Ovary (tissue), 9 donors: ENCODE data around the gene APBA1. TPM values are rescaled to one million over a fixed set of nuclear protein-coding genes. Genes with fewer than 3 reads are reported as not detected.

Experiments
- DNase-seq, 5 donors: peaks; one replicate each; pipeline ENCODE4 v3.0.0-alpha.2; 2019 to 2020
- H3K27ac ChIP-seq, 2 donors: fragments of 200-600 bp; one replicate each; pipeline versions ENCODE4 v1.5.1 to v1.8.0; 2019 to 2022
- H3K27me3 ChIP-seq: fragments of 200-600 bp; one replicate; pipeline ENCODE4 v1.8.0; 2022
- H3K36me3 ChIP-seq: fragments of 200-600 bp; sonication (generic); one replicate; pipeline ENCODE4 v1.5.1; 2019
- H3K4me1 ChIP-seq: one replicate; pipeline ENCODE4 v1.8.1; 2013; ENCODE audit warnings: mild to moderate bottlenecking, moderate library complexity; ENCODE audit not compliant: insufficient read depth
- H3K4me3 ChIP-seq: fragments of 200-600 bp; sonication (generic); one replicate; pipeline ENCODE4 v1.5.1; 2017
- H3K9me3 ChIP-seq, 2 donors: fragments of 200-600 bp in 1 of 2; sonication (generic) in 1 of 2; one replicate each; pipeline versions ENCODE4 v1.5.1 to v1.8.1; 2013 to 2019; ENCODE audit warnings: mild to moderate bottlenecking in 1 of 2, moderate library complexity in 1 of 2
- EP300 ChIP-seq: sonication (generic); formaldehyde crosslinking; IDR thresholded peaks from one replicate; pipeline ENCODE4 v1.6.1; 2017; ENCODE audit warnings: antibody characterized with exemption
- POLR2A ChIP-seq: fragments of 450-650 bp; IDR thresholded peaks from one replicate; pipeline ENCODE4 v1.6.1; 2017; ENCODE audit warnings: antibody characterized with exemption, mild to moderate bottlenecking, moderate library complexity
- WGBS, 3 donors: extraction: QIAGEN DNeasy Blood & Tissue Kit in 1 of 3; methylation state at CpG; one replicate each; pipeline versions ENCODE4 v1.1.5 to v1.1.7; 2013 to 2017; 5-methylcytosine and 5-hydroxymethylcytosine counted together
- intact Hi-C, 4 donors: fragments of 100-400 bp; cut with DNase I; formaldehyde crosslinking; loops; one replicate each; pipeline versions ENCODE4 v1.11.0 to v1.15.1; 2022 to 2023
- polyA plus RNA-seq, 2 donors: library from polyadenylated mRNA; stranded (reverse); fragments of 200-250 nt in 1 of 2; fragments of 350-450 nt in 1 of 2; fragmentation: Illumina TruSeq in 1 of 2; extraction: RNeasy Lipid Tissue Mini Kit (QIAGEN cat#74804) in 1 of 2; gene quantifications; one replicate each; pipeline ENCODE4 v1.2.3, GENCODE V29; 2013 to 2014
- total RNA-seq, 7 donors: library from RNA; depleted of rRNA in 2 of 7; stranded (reverse); fragments of >200 nt in 2 of 7; fragmentation: NEBNext Ultra II Directional in 3 of 7; extraction: Animal tissue kit (Norgen Biotek cat#: 25700) in 3 of 7; gene quantifications; one replicate each; pipeline versions ENCODE4 v1.1.0 to v1.2.4, GENCODE V29; 2016 to 2023
- TF ChIP-seq, protein P1 (sequence below), 3 donors: fragments of 450-650 bp in 2 of 3; fragments of 200-600 bp in 1 of 3; IDR thresholded peaks; one replicate each; pipeline versions ENCODE4 v1.5.1 to v1.8.0; 2016 to 2022; ENCODE audit warnings: antibody characterized with exemption in 3 of 3, mild to moderate bottlenecking in 1 of 3
- donor health status: DM: no; HTN: no; CAD: no; lungs with moderate emphysema.
- donor health status: DM: no; HTN: no; CAD: no.
- donor health status: Bipolar disorder and iron deficiency.
- donor health status: DM: yes; HTN: yes; CAD: no.
- donor health status: DM: no; HTN: no; CAD: no.
- donor health status: DM: yes; HTN: yes; CAD: no.

Gene APBA1
- total and polyA plus RNA-seq, 9 donors: 2.8 to 17.6 (median 12.9) TPM

DNA sequence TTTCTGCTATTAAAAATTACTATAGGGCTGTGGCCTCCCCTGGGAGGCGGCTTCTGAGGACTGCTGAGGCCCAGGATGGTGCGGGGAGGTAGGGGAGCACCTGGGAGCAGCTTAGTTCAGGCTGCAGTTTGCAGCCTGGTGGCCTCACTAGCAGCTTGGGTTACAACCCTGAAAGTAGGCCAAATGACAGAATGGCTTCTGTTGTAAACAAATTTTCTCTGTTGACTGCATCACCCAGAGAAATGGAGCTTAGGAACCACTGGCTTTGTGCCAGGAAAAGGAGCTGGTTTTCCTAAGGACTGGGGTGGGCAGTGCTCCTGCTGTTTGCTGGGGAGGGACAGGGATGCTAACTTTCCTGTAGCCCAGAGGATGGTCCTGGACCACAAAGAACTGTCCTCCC, 216.9 kb downstream of the APBA1 start:
- Histone ChIP-seq H3K9me3 (no peaks in the 10 kb centered on the region), H3K27ac (no peak overlapping the region), H3K4me3 (no peak overlapping the region), H3K27me3 (no peaks in the 10 kb centered on the region), H3K36me3 (no peaks in the 10 kb centered on the region), H3K4me1 (no peaks in the 10 kb centered on the region)
- TF ChIP-seq EP300 (no peak), POLR2A (no peak)
- TF ChIP-seq, protein P1, sequence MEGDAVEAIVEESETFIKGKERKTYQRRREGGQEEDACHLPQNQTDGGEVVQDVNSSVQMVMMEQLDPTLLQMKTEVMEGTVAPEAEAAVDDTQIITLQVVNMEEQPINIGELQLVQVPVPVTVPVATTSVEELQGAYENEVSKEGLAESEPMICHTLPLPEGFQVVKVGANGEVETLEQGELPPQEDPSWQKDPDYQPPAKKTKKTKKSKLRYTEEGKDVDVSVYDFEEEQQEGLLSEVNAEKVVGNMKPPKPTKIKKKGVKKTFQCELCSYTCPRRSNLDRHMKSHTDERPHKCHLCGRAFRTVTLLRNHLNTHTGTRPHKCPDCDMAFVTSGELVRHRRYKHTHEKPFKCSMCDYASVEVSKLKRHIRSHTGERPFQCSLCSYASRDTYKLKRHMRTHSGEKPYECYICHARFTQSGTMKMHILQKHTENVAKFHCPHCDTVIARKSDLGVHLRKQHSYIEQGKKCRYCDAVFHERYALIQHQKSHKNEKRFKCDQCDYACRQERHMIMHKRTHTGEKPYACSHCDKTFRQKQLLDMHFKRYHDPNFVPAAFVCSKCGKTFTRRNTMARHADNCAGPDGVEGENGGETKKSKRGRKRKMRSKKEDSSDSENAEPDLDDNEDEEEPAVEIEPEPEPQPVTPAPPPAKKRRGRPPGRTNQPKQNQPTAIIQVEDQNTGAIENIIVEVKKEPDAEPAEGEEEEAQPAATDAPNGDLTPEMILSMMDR (IDR thresholded peaks at IDR 0.05): no peak
- WGBS, 3 donors: 96 to 99% (median 97%) methylated on average over 2 of the region's 2 CpGs
- DNase-seq: no peak
- intact Hi-C loops: no loop called here

GRCh38 chr9:69454321-69454720, 217.8 kb downstream of the APBA1 start:
- Histone ChIP-seq H3K27ac (no peak overlapping the region), H3K4me3 (no peak overlapping the region), H3K27me3 (no peaks in the 10 kb centered on the region), H3K9me3 (no peaks in the 10 kb centered on the region), H3K36me3 (no peaks in the 10 kb centered on the region), H3K4me1 (no peaks in the 10 kb centered on the region)
- DNase-seq: no peak
- WGBS, 3 donors: 69 to 90% (median 73%) methylated on average over 2 of the region's 2 CpGs
- intact Hi-C loops: no loop called here
- TF ChIP-seq EP300 (no peak), POLR2A (no peak)
- TF ChIP-seq, protein P1 (IDR thresholded peaks at IDR 0.05): no peak

- H3K27me3 ChIP-seq: no peaks in the 10 kb centered on the region
- H3K4me1 ChIP-seq: no peaks in the 10 kb centered on the region
- no peak overlapping the region for H3K27ac ChIP-seq
- H3K36me3 ChIP-seq: no peaks in the 10 kb centered on the region
- DNase-seq: no peak
- no peak overlapping the region for H3K4me3 ChIP-seq
- H3K9me3 ChIP-seq: no peaks in the 10 kb centered on the region
- WGBS, 3 donors: 76 to 88% (median 83%) methylated on average over 2 of the region's 2 CpGs
- TF ChIP-seq POLR2A (no peak), EP300 (no peak)
- TF ChIP-seq, protein P1 (IDR thresholded peaks at IDR 0.05): no peak
- intact Hi-C loops: no loop called here
These were observed 218.4 kb downstream of the APBA1 start for GRCh38 chr9:69453746-69454145.

DNA sequence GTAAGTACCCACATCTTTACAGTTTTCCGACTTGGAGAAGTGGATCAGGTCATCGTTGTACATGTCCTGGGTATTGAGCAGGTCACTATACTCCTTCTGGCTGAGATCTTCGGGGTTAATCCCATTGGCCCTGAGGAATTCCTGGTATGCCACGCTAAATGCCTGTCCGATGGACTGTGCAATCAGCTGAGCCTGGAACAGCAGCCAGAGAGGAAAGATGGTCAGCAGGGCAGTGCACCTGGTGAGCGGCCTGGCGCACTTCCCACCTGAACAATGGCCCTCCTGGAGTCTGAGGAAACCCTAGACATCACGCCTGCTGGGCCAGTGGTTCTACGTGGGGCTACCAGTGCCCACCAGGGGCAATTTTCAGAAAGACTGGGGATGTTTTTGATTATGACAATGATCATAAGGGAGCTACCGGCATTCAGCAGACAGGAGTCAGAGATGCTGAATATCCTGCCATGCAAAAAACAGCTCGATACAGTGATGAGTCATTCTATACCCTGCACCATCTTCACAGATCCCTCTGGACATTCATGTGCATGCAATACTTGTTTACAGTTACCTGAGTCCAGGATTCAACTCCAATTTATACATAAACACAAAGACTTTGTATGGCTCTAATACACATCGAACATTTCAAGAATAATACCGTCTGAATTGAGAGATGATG, 219.9 kb downstream of the APBA1 start:
- Histone ChIP-seq H3K27me3 (no peaks in the 10 kb centered on the region), H3K9me3 (no peaks in the 10 kb centered on the region), H3K4me1 (no peaks in the 10 kb centered on the region), H3K4me3 (no peak overlapping the region), H3K36me3 (no peaks in the 10 kb centered on the region), H3K27ac (no peak overlapping the region)
- WGBS, 3 donors: 78 to 84% (median 78%) methylated on average over 13 of the region's 13 CpGs
- intact Hi-C loops: no loop called here
- no peak for DNase-seq
- TF ChIP-seq EP300: no peak
- no peak for TF ChIP-seq POLR2A
- TF ChIP-seq, protein P1 (IDR thresholded peaks at IDR 0.05): no peak
